ENCODE results near the gene TLL2.

DNA sequence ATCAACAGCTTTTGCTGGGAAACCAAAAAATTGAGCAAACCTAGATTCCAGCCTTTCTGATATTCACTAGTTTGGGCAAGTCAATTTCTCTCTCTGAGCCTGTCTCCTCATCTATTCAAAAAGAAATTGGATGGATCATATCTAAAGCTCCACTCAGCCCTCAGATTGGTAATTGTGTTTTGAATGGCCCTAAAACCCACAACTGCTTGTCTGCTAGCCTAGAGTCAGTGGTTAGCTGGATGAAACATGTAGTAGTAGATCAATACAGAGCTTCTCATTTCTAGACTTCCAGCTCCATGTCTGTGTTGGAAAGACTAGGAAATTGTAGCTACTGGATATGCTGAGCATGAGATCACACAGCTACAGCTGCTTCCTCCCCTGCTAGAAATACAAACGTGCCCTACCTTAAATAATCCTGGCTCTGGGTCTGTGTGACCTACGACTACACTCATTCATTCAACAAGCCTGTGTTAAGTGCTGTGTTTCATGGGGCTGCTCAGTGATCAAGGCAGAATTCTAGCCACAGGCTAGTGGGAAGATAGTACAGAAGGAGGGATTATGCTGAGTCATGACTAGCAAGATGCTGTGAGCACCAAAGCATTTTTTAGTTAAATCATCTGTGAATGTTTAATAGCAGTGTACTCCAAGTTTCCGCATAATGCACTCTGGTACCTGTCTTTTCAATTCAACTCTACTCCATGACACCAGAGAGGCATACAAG is 193.8 kb downstream of the TLL2 start:
- TF ChIP-seq, protein P1, sequence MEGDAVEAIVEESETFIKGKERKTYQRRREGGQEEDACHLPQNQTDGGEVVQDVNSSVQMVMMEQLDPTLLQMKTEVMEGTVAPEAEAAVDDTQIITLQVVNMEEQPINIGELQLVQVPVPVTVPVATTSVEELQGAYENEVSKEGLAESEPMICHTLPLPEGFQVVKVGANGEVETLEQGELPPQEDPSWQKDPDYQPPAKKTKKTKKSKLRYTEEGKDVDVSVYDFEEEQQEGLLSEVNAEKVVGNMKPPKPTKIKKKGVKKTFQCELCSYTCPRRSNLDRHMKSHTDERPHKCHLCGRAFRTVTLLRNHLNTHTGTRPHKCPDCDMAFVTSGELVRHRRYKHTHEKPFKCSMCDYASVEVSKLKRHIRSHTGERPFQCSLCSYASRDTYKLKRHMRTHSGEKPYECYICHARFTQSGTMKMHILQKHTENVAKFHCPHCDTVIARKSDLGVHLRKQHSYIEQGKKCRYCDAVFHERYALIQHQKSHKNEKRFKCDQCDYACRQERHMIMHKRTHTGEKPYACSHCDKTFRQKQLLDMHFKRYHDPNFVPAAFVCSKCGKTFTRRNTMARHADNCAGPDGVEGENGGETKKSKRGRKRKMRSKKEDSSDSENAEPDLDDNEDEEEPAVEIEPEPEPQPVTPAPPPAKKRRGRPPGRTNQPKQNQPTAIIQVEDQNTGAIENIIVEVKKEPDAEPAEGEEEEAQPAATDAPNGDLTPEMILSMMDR (IDR thresholded peaks at IDR 0.05; ENCODE audit: extremely low read depth in 1 of 2, insufficient read depth in 1 of 2, low read depth in 1 of 2, low read length in 2 of 2), result no peak
- TF ChIP-seq EZH2 (IDR thresholded peaks at IDR 0.05; ENCODE audit: borderline replicate concordance, low read depth, low read length, severe bottlenecking) (no peak), POLR2A (IDR thresholded peaks at IDR 0.05; ENCODE audit: low read depth, low read length) (no peak), MYC (IDR thresholded peaks at IDR 0.05; ENCODE audit: low read depth, low read length) (no peak), JUN (IDR thresholded peaks at IDR 0.05; ENCODE audit: borderline replicate concordance, insufficient read depth, insufficient read length, low read depth) (no peak)
